ACHN (cell line): Measurements from ENCODE around the gene PJVK.
"Not testable (repeated sequence)": the region's sequence is repeated elsewhere in the genome, so short reads cannot be mapped to it uniquely, and the experiment has no call there.

Experiments used
- DNase-seq: peaks from one replicate; pipeline ENCODE4 v3.0.0-alpha.2; 2015
- in situ Hi-C: cut with HindIII; loops from 2 replicates; pipeline ENCODE4 v1.10.0; 2017; ENCODE audit warnings: low sequenced_read_pairs, low pct_ligation_motif_present, low pct_unique_long_range_greater_than_20kb

Gene PJVK

GRCh38 chr2:178425255-178425827 is 25.8 kb upstream of the PJVK start:
- no peak for DNase-seq
- in situ Hi-C loops = no loop called here

- no peak for DNase-seq
- in situ Hi-C loops = no loop called here
Measured at GRCh38 chr2:178426388-178426787, 24.8 kb upstream of the PJVK start.

GRCh38 chr2:178427458-178427857 is 23.7 kb upstream of the PJVK start:
- no peak for DNase-seq
- in situ Hi-C loops = no loop called here

GRCh38 chr2:178428396-178428806 is 22.8 kb upstream of the PJVK start:
- DNase-seq = no peak
- in situ Hi-C loops = no loop called here

- DNase-seq = no peak
- in situ Hi-C loops = no loop called here
Measured at GRCh38 chr2:178429336-178429735, 21.8 kb upstream of the PJVK start.

- DNase-seq = no peak
- in situ Hi-C loops = no loop called here
Measured at GRCh38 chr2:178436662-178437061, 14.5 kb upstream of the PJVK start.

GRCh38 chr2:178441426-178441825 is 9.8 kb upstream of the PJVK start:
- no peak for DNase-seq
- in situ Hi-C loops = no loop called here

GRCh38 chr2:178448968-178449661 is 2.1 kb upstream of the PJVK start:
- DNase-seq = no peak
- in situ Hi-C loops = no loop called here

- in situ Hi-C loops = no loop called here
- DNase-seq = no peak
Measured at GRCh38 chr2:178449700-178450523, 1.3 kb upstream of the PJVK start.

- DNase-seq = no peak
- in situ Hi-C loops = no loop called here
Measured at GRCh38 chr2:178450524-178450773, 729 bp upstream of the PJVK start.

- in situ Hi-C loops = no loop called here
- no peak for DNase-seq
Measured at GRCh38 chr2:178452334-178452733, 1.2 kb downstream of the PJVK start.

GRCh38 chr2:178452870-178453269 is 1.7 kb downstream of the PJVK start:
- in situ Hi-C loops = no loop called here
- no peak for DNase-seq

- in situ Hi-C loops = no loop called here
- no peak for DNase-seq
Measured at GRCh38 chr2:178455947-178456346, 4.8 kb downstream of the PJVK start.

GRCh38 chr2:178457390-178457886 is 6.3 kb downstream of the PJVK start:
- DNase-seq = no peak
- in situ Hi-C loops = no loop called here

GRCh38 chr2:178469219-178469849 is 18.2 kb downstream of the PJVK start:
- in situ Hi-C loops = no loop called here
- DNase-seq = no peak

- DNase-seq, in situ Hi-C loops: not testable (repeated sequence)
Measured at GRCh38 chr2:178471313-178471712, 20.1 kb downstream of the PJVK start.

- in situ Hi-C loops = no loop called here
- DNase-seq = no peak
Measured at GRCh38 chr2:178473373-178473772, 22.2 kb downstream of the PJVK start.

GRCh38 chr2:178473931-178474330 is 22.8 kb downstream of the PJVK start:
- in situ Hi-C loops = no loop called here
- DNase-seq = peak; percentile 72

GRCh38 chr2:178474560-178474959 is 23.4 kb downstream of the PJVK start:
- no peak for DNase-seq
- in situ Hi-C loops = no loop called here
